ENCODE measurements around the gene PRR29.

PRR29 gene

GRCh38 chr17:64002658-64003525, 4.7 kb downstream of the PRR29 start:
- Histone ChIP-seq H3K9ac (ENCODE audit: low read length) (no peak overlapping the region), H3F3A (ENCODE audit: insufficient read depth, low read length) (no peaks in the 10 kb centered on the region), H3K4me3 (ENCODE audit: low read depth, low read length, poor library complexity, severe bottlenecking) (no peak overlapping the region), H3K36me3 (ENCODE audit: insufficient read depth, low read length) (peaks cover 43% of the 10 kb centered on the region), H4K20me1 (ENCODE audit: insufficient read depth, low read length) (no peaks in the 10 kb centered on the region), H3K27me3 (ENCODE audit: insufficient read depth, low read length) (peaks cover 8% of the 10 kb centered on the region), H3K4me2 (ENCODE audit: low read length) (no peak overlapping the region), H3K27ac (ENCODE audit: low read depth, low read length, poor library complexity, severe bottlenecking) (no peak overlapping the region), H3K9me3 (ENCODE audit: low read length) (no peaks in the 10 kb centered on the region), H3K4me1 (ENCODE audit: insufficient read depth, low read length, severe bottlenecking) (peaks cover 30% of the 10 kb centered on the region), H3K9me2 (ENCODE audit: low read depth, low read length) (no peaks in the 10 kb centered on the region), H2AFZ (ENCODE audit: low read length) (no peak overlapping the region), H3K79me2 (ENCODE audit: insufficient read depth, low read length) (no peaks in the 10 kb centered on the region)
- no peak for TF ChIP-seq EZH2 (IDR thresholded peaks at IDR 0.05; ENCODE audit: borderline replicate concordance, low read length)
- TF ChIP-seq CTCF (IDR thresholded peaks at IDR 0.05; ENCODE audit: low read length), result no peak

GRCh38 chr17:64003526-64004121, 5.5 kb downstream of the PRR29 start:
- Histone ChIP-seq H3K9me2 (ENCODE audit: low read depth, low read length) (no peaks in the 10 kb centered on the region), H3F3A (ENCODE audit: insufficient read depth, low read length) (no peaks in the 10 kb centered on the region), H3K4me1 (ENCODE audit: insufficient read depth, low read length, severe bottlenecking) (peaks cover 25% of the 10 kb centered on the region), H3K79me2 (ENCODE audit: insufficient read depth, low read length) (no peaks in the 10 kb centered on the region), H3K9ac (ENCODE audit: low read length) (no peak overlapping the region), H3K9me3 (ENCODE audit: low read length) (no peaks in the 10 kb centered on the region), H3K27ac (ENCODE audit: low read depth, low read length, poor library complexity, severe bottlenecking) (no peak overlapping the region), H3K4me3 (ENCODE audit: low read depth, low read length, poor library complexity, severe bottlenecking) (no peak overlapping the region), H3K4me2 (ENCODE audit: low read length) (no peak overlapping the region), H2AFZ (ENCODE audit: low read length) (no peak overlapping the region), H3K36me3 (ENCODE audit: insufficient read depth, low read length) (peaks cover 43% of the 10 kb centered on the region), H3K27me3 (ENCODE audit: insufficient read depth, low read length) (peaks cover 8% of the 10 kb centered on the region), H4K20me1 (ENCODE audit: insufficient read depth, low read length) (no peaks in the 10 kb centered on the region)
- TF ChIP-seq EZH2 (IDR thresholded peaks at IDR 0.05; ENCODE audit: borderline replicate concordance, low read length) (no peak), CTCF (IDR thresholded peaks at IDR 0.05; ENCODE audit: low read length) (no peak)

- Histone ChIP-seq H3K9me2 (ENCODE audit: low read depth, low read length) (no peaks in the 10 kb centered on the region), H3K9me3 (ENCODE audit: low read length) (no peaks in the 10 kb centered on the region), H2AFZ (ENCODE audit: low read length) (no peak overlapping the region), H4K20me1 (ENCODE audit: insufficient read depth, low read length) (no peaks in the 10 kb centered on the region), H3K4me2 (ENCODE audit: low read length) (no peak overlapping the region), H3K79me2 (ENCODE audit: insufficient read depth, low read length) (no peaks in the 10 kb centered on the region), H3K4me1 (ENCODE audit: insufficient read depth, low read length, severe bottlenecking) (peaks cover 19% of the 10 kb centered on the region), H3K27me3 (ENCODE audit: insufficient read depth, low read length) (peaks cover 8% of the 10 kb centered on the region), H3F3A (ENCODE audit: insufficient read depth, low read length) (no peaks in the 10 kb centered on the region), H3K4me3 (ENCODE audit: low read depth, low read length, poor library complexity, severe bottlenecking) (no peak overlapping the region), H3K36me3 (ENCODE audit: insufficient read depth, low read length) (peaks cover 47% of the 10 kb centered on the region), H3K27ac (ENCODE audit: low read depth, low read length, poor library complexity, severe bottlenecking) (no peak overlapping the region), H3K9ac (ENCODE audit: low read length) (no peak overlapping the region)
- TF ChIP-seq EZH2 (IDR thresholded peaks at IDR 0.05; ENCODE audit: borderline replicate concordance, low read length) (no peak), CTCF (IDR thresholded peaks at IDR 0.05; ENCODE audit: low read length) (no peak)
These were observed 6.1 kb downstream of the PRR29 start for GRCh38 chr17:64004218-64004770.
